HEK293 (cell line): ENCODE measurements around the gene GGN.

Experiments used
- KLF1 ChIP-seq: fragments of 450-650 bp; formaldehyde crosslinking; IDR thresholded peaks from 2 replicates; pipeline ENCODE4 v1.5.1; 2016; ENCODE audit warnings: missing biosample characterization, missing genetic modification characterization
- PRDM6 ChIP-seq: fragments of 450-650 bp; formaldehyde crosslinking; IDR thresholded peaks from 2 replicates; pipeline ENCODE4 v1.5.1; 2017; ENCODE audit warnings: missing biosample characterization, missing genetic modification characterization
- REST ChIP-seq: fragments of 450-650 bp; formaldehyde crosslinking; IDR thresholded peaks from 2 replicates; pipeline ENCODE4 v1.5.1; 2016; ENCODE audit warnings: missing biosample characterization, missing genetic modification characterization
- SETDB1 ChIP-seq: IDR thresholded peaks from one replicate; pipeline ENCODE4 v1.6.1; 2017; ENCODE audit warnings: mild to moderate bottlenecking, low read length, moderate library complexity, mixed read lengths; ENCODE audit not compliant: insufficient read length
- TCF7L2 ChIP-seq: IDR thresholded peaks from 2 replicates; pipeline ENCODE4 v1.6.1; 2011; ENCODE audit warnings: low read depth, mild to moderate bottlenecking, inconsistent platforms, low read length, moderate library complexity, borderline replicate concordance
- ZBTB48 ChIP-seq: fragments of 450-650 bp; formaldehyde crosslinking; IDR thresholded peaks from 2 replicates; pipeline ENCODE4 v1.5.1; 2016; ENCODE audit warnings: missing biosample characterization, missing genetic modification characterization
- ZNF121 ChIP-seq: fragments of 450-650 bp; formaldehyde crosslinking; IDR thresholded peaks from 2 replicates; pipeline ENCODE4 v1.5.1; 2016; ENCODE audit warnings: missing biosample characterization, missing genetic modification characterization
- ZNF140 ChIP-seq: fragments of 450-650 bp; formaldehyde crosslinking; IDR thresholded peaks from 2 replicates; pipeline ENCODE4 v1.5.1; 2016; ENCODE audit warnings: missing biosample characterization, missing genetic modification characterization
- ZNF174 ChIP-seq: fragments of 450-650 bp; formaldehyde crosslinking; IDR thresholded peaks from 2 replicates; pipeline ENCODE4 v1.5.0; 2017; ENCODE audit warnings: missing biosample characterization, mild to moderate bottlenecking, missing genetic modification characterization
- ZNF292 ChIP-seq: fragments of 450-650 bp; formaldehyde crosslinking; IDR thresholded peaks from 2 replicates; pipeline ENCODE4 v1.5.1; 2016; ENCODE audit warnings: low read depth, missing biosample characterization, missing genetic modification characterization, borderline replicate concordance
- ZNF549 ChIP-seq: fragments of 450-650 bp; IDR thresholded peaks from 2 replicates; pipeline ENCODE4 v1.5.1; 2018; ENCODE audit warnings: missing biosample characterization, missing genetic modification characterization, mild to moderate bottlenecking, inconsistent platforms, moderate library complexity
- ZNF843 ChIP-seq: fragments of 450-650 bp; formaldehyde crosslinking; IDR thresholded peaks from 2 replicates; pipeline ENCODE4 v1.5.1; 2016; ENCODE audit warnings: missing biosample characterization, missing genetic modification characterization
- TF ChIP-seq, protein P1 (sequence below): fragments of 450-650 bp; formaldehyde crosslinking; IDR thresholded peaks from 2 replicates; pipeline ENCODE4 v1.5.1; 2016; ENCODE audit warnings: missing biosample characterization, missing genetic modification characterization
- TF ChIP-seq, protein P2 (sequence below): fragments of 450-650 bp; formaldehyde crosslinking; conservative IDR thresholded peaks from 2 replicates; pipeline ENCODE4 v1.5.1; 2016; ENCODE audit warnings: low read depth, missing biosample characterization, missing genetic modification characterization

GRCh38 chr19:38340927-38341326, 46.9 kb downstream of the GGN start:
- TF ChIP-seq TCF7L2 = no peak
- TF ChIP-seq, protein P1, sequence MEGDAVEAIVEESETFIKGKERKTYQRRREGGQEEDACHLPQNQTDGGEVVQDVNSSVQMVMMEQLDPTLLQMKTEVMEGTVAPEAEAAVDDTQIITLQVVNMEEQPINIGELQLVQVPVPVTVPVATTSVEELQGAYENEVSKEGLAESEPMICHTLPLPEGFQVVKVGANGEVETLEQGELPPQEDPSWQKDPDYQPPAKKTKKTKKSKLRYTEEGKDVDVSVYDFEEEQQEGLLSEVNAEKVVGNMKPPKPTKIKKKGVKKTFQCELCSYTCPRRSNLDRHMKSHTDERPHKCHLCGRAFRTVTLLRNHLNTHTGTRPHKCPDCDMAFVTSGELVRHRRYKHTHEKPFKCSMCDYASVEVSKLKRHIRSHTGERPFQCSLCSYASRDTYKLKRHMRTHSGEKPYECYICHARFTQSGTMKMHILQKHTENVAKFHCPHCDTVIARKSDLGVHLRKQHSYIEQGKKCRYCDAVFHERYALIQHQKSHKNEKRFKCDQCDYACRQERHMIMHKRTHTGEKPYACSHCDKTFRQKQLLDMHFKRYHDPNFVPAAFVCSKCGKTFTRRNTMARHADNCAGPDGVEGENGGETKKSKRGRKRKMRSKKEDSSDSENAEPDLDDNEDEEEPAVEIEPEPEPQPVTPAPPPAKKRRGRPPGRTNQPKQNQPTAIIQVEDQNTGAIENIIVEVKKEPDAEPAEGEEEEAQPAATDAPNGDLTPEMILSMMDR (tag by site-specific recombination) = no peak
- TF ChIP-seq ZBTB48 (tag by site-specific recombination) = no peak
- TF ChIP-seq REST (tag by site-specific recombination) = no peak
- no peak for TF ChIP-seq PRDM6 (tag by site-specific recombination)
- TF ChIP-seq SETDB1 = no peak
- no peak for TF ChIP-seq KLF1 (tag by site-specific recombination)
- TF ChIP-seq ZNF121 (tag by site-specific recombination) = no peak
- TF ChIP-seq ZNF843 (tag by site-specific recombination) = no peak
- no peak for TF ChIP-seq ZNF140 (tag by site-specific recombination)
- no peak for TF ChIP-seq ZNF292 (tag by site-specific recombination)
- TF ChIP-seq ZNF549 = no peak
- TF ChIP-seq ZNF174 (tag by site-specific recombination) = no peak
- TF ChIP-seq, protein P2, sequence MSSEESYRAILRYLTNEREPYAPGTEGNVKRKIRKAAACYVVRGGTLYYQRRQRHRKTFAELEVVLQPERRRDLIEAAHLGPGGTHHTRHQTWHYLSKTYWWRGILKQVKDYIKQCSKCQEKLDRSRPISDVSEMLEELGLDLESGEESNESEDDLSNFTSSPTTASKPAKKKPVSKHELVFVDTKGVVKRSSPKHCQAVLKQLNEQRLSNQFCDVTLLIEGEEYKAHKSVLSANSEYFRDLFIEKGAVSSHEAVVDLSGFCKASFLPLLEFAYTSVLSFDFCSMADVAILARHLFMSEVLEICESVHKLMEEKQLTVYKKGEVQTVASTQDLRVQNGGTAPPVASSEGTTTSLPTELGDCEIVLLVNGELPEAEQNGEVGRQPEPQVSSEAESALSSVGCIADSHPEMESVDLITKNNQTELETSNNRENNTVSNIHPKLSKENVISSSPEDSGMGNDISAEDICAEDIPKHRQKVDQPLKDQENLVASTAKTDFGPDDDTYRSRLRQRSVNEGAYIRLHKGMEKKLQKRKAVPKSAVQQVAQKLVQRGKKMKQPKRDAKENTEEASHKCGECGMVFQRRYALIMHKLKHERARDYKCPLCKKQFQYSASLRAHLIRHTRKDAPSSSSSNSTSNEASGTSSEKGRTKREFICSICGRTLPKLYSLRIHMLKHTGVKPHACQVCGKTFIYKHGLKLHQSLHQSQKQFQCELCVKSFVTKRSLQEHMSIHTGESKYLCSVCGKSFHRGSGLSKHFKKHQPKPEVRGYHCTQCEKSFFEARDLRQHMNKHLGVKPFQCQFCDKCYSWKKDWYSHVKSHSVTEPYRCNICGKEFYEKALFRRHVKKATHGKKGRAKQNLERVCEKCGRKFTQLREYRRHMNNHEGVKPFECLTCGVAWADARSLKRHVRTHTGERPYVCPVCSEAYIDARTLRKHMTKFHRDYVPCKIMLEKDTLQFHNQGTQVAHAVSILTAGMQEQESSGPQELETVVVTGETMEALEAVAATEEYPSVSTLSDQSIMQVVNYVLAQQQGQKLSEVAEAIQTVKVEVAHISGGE (tag by site-specific recombination) = no peak
